Nephron (organoid): ENCODE measurements around the gene GRIK4.

Experiments
- H3K27ac Mint-ChIP-seq, 3 experiments: 2 replicates each; pipeline ENCODE4 v1.8.0; 2020; ENCODE audit warnings: mixed read lengths in 3 of 3, mild to moderate bottlenecking in 2 of 3, moderate library complexity in 1 of 3
- H3K27me3 Mint-ChIP-seq: 2 replicates; pipeline ENCODE4 v1.8.0; 2021; ENCODE audit warnings: low read depth, mild to moderate bottlenecking, moderate library complexity, mixed read lengths
- H3K36me3 Mint-ChIP-seq: 2 replicates; pipeline ENCODE4 v1.8.0; 2020; ENCODE audit warnings: low read depth, mixed read lengths
- H3K4me1 Mint-ChIP-seq: 2 replicates; pipeline ENCODE4 v1.8.0; 2020; ENCODE audit warnings: mixed read lengths
- H3K4me3 Mint-ChIP-seq, 3 experiments: 2 replicates each; pipeline ENCODE4 v1.8.0; 2020; ENCODE audit warnings: mild to moderate bottlenecking in 3 of 3, mixed read lengths in 3 of 3, moderate library complexity in 2 of 3
- H3K9me3 Mint-ChIP-seq: 2 replicates; pipeline ENCODE4 v1.8.0; 2020; ENCODE audit warnings: mixed read lengths
- TF ChIP-seq, protein P1 (sequence below), 3 experiments: fragments of 200-600 bp; sonication (generic); IDR thresholded peaks; one replicate each; pipeline ENCODE4 v1.5.0; 2021; ENCODE audit warnings: antibody characterized with exemption in 3 of 3; ENCODE audit not compliant: unreplicated experiment in 3 of 3

GRIK4 gene

DNA sequence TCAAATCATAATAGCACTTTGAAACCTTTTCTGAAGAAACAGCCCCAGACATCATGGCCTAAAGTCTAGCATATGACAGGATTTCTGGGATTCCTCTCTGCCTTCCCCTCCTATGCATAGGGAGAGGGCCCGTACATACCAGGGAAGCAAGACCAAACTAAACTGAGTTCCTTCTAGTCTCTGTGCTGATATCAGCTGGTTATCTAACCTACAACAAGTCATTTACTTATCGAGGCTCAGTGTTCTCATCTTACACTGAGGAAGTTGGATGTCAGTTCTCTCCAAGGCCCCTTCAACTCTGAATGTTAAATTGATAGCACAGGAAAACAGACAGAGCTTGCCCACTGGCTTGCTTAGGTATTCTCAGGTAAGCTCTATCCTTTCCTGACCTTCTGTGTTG is 17.0 kb upstream of the GRIK4 start:
- TF ChIP-seq, protein P1, sequence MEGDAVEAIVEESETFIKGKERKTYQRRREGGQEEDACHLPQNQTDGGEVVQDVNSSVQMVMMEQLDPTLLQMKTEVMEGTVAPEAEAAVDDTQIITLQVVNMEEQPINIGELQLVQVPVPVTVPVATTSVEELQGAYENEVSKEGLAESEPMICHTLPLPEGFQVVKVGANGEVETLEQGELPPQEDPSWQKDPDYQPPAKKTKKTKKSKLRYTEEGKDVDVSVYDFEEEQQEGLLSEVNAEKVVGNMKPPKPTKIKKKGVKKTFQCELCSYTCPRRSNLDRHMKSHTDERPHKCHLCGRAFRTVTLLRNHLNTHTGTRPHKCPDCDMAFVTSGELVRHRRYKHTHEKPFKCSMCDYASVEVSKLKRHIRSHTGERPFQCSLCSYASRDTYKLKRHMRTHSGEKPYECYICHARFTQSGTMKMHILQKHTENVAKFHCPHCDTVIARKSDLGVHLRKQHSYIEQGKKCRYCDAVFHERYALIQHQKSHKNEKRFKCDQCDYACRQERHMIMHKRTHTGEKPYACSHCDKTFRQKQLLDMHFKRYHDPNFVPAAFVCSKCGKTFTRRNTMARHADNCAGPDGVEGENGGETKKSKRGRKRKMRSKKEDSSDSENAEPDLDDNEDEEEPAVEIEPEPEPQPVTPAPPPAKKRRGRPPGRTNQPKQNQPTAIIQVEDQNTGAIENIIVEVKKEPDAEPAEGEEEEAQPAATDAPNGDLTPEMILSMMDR (IDR thresholded peaks at IDR 0.05; ENCODE audit: unreplicated experiment in 3 of 3) = no peak
- no peak overlapping the region for H3K27ac Mint-ChIP-seq
- peaks cover 8% of the 10 kb centered on the region for H3K4me1 Mint-ChIP-seq
- H3K36me3 Mint-ChIP-seq = peaks cover 6% of the 10 kb centered on the region
- no peaks in the 10 kb centered on the region for H3K27me3 Mint-ChIP-seq
- no peaks in the 10 kb centered on the region for H3K9me3 Mint-ChIP-seq
- no peak overlapping the region for H3K4me3 Mint-ChIP-seq

DNA sequence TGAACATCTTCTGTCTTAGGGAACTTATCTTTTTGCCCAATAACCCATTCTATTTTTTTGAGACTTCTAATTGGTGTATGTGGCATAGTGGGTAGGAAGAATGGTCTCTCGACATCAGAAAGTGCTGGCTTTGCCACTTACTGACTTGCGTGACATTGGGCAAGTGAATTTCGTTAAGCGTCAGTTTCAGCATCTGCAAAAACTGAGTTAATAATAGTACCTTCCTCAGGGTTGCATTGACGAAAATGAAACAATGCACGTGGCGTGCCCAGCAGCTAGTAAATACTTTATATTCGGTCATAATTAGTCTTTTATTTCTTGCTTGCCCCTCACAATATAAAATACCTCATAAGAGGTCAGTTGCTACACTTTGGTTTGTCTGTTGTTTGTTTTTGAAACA is 12.5 kb upstream of the GRIK4 start:
- Mint-ChIP-seq H3K27me3 (no peaks in the 10 kb centered on the region), H3K36me3 (no peaks in the 10 kb centered on the region), H3K9me3 (no peaks in the 10 kb centered on the region), H3K27ac (no peak overlapping the region), H3K4me1 (peaks cover 14% of the 10 kb centered on the region), H3K4me3 (no peak overlapping the region)
- TF ChIP-seq, protein P1 (IDR thresholded peaks at IDR 0.05; ENCODE audit: unreplicated experiment in 3 of 3) = no peak

DNA sequence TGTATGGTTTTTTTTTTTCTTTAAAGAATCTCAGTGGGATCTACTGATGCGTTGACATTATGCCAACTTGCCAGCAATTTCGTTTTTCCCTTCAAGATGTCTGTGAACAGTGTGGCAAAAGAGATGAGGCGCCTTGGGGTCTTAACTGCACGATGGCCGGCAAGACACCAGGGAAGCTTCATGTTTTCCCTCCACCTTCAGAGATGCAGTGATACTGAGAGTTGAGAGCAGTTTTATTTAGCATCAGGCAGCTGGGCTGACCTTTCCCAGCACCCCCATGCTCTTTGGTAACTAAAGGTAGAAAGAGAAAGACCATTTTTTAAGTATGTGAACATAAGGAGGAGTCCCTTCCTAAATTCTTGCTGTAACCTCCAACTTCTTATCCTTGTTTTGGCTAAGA is 11.7 kb upstream of the GRIK4 start:
- Mint-ChIP-seq H3K4me1 (peaks cover 14% of the 10 kb centered on the region), H3K27ac (no peak overlapping the region), H3K27me3 (no peaks in the 10 kb centered on the region), H3K4me3 (no peak overlapping the region), H3K9me3 (no peaks in the 10 kb centered on the region), H3K36me3 (no peaks in the 10 kb centered on the region)
- TF ChIP-seq, protein P1 (IDR thresholded peaks at IDR 0.05; ENCODE audit: unreplicated experiment in 3 of 3) = no peak

DNA sequence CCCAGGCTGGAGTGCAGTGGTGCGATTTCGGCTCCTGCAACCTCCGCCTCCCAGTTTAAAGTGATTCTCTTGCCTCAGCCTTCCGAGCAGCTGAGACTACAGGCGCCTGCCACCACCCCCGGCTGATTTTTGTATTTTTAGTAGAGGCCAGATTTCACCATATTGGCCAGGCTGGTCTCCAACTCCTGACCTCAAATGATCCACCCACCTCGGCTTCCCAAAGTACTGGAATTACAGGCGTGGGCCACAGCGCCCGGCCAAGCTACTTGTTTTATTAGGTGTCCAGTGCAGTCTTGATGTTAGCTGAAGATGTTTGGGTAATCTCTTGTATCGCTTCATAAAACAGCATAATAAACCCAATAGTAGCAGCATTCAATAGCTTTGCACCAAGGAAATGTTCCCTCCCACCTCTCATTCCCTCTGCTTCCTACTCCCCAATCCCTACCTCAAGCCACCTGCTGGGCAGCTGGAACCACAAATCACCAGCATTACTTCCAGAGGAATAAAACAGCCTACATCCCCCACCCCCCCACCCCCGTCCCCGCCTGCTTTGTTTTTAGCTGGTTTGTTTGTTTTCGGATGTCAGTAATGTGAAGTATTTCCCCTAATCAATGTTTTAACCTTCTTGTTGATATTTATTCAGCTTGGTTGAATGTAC is 11.0 kb upstream of the GRIK4 start:
- Mint-ChIP-seq H3K4me3 (no peak overlapping the region), H3K9me3 (no peaks in the 10 kb centered on the region), H3K27me3 (no peaks in the 10 kb centered on the region), H3K36me3 (no peaks in the 10 kb centered on the region), H3K27ac (no peak overlapping the region), H3K4me1 (peaks cover 14% of the 10 kb centered on the region)
- TF ChIP-seq, protein P1 (IDR thresholded peaks at IDR 0.05; ENCODE audit: unreplicated experiment in 3 of 3) = no peak

DNA sequence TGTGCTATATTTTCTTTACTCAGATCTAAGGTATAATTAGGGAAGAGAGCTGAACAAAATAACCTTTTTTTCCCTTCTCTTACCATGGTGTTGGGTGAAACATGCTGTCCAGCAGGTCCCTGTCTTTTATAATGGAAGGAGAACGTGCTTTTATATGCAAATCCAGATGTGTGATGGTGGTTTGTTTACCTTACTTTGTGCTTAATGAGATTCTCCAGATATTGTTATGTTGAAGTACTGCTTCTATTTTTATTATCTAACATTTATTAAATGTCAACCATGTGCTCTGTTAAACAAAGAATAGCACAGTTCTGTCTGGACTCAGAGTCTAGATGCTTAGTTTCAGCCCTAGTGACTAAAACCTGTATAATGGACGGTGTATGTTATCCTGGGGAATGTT is 10.1 kb upstream of the GRIK4 start:
- no peaks in the 10 kb centered on the region for H3K36me3 Mint-ChIP-seq
- H3K9me3 Mint-ChIP-seq = no peaks in the 10 kb centered on the region
- TF ChIP-seq, protein P1 (IDR thresholded peaks at IDR 0.05; ENCODE audit: unreplicated experiment in 3 of 3) = no peak
- H3K4me3 Mint-ChIP-seq = no peak overlapping the region
- peaks cover 4% of the 10 kb centered on the region for H3K27me3 Mint-ChIP-seq
- peaks cover 10% of the 10 kb centered on the region for H3K4me1 Mint-ChIP-seq
- H3K27ac Mint-ChIP-seq = no peak overlapping the region
